A172 (cell line): ENCODE measurements around the gene COL6A3. TPM values are rescaled to one million over a fixed set of nuclear protein-coding genes. Genes with fewer than 3 reads are reported as not detected.

Experiments
- total RNA-seq: library from RNA; depleted of rRNA; stranded (reverse); fragments of >200 nt; shearing (Covaris generic); gene quantifications from 2 replicates; pipeline ENCODE4 v1.2.3, GENCODE V29; 2014; rRNA removed

COL6A3 gene
- total RNA-seq, 1 experiment from 2014 or later, result 4.8 TPM

Other genes with a start within 250 kb of the COL6A3 start
- gene MLPH, start 73.1 kb upstream of the COL6A3 start, total RNA-seq, result 12.9 and 17.7 TPM in 2 replicates
- not detected in 2 replicates for gene PRLH, start 152.4 kb upstream of the COL6A3 start, total RNA-seq
- gene RAB17, start 176.6 kb upstream of the COL6A3 start, total RNA-seq, result 1.6 and 4.1 TPM in 2 replicates
- 62.0 and 73.3 TPM in 2 replicates for gene LRRFIP1, start 213.4 kb upstream of the COL6A3 start, total RNA-seq